ENCODE data around the gene ZNF511.

- no peak for TF ChIP-seq POLR2A (IDR thresholded peaks at IDR 0.05; ENCODE audit: low read length)
- TF ChIP-seq GATA1 (IDR thresholded peaks at IDR 0.05; ENCODE audit: low read depth, low read length), result no peak
Observed at GRCh38 chr10:133336118-133336576, 27.4 kb downstream of the ZNF511 start.
